ENCODE data around the gene IFITM2.

- TF ChIP-seq CTCF (IDR thresholded peaks at IDR 0.05) (no peak), POLR2A (IDR thresholded peaks at IDR 0.05) (no peak)
Observed at GRCh38 chr11:287821-288477, 19.7 kb upstream of the IFITM2 start.

All from uterus (tissue), 2 donors.